GM18951 (cell line): Measurements from ENCODE around the gene ARHGEF18.
"Not testable (repeated sequence)": the region's sequence is repeated elsewhere in the genome, so short reads cannot be mapped to it uniquely, and the experiment has no call there.

Experiments
- POLR2A ChIP-seq: IDR thresholded peaks from 4 replicates; pipeline ENCODE4 v1.6.1; 2011; ENCODE audit warnings: mild to moderate bottlenecking; ENCODE audit not compliant: insufficient read length, insufficient read depth; ENCODE audit errors: extremely low read depth
- in situ Hi-C: fragments of 300-500 bp; cut with MboI; formaldehyde crosslinking; loops from one replicate; pipeline ENCODE4 v1.12.0; 2022; ENCODE audit warnings: low sequenced_read_pairs, mixed read lengths, inconsistent platforms; ENCODE audit not compliant: unreplicated experiment

ARHGEF18 gene

DNA sequence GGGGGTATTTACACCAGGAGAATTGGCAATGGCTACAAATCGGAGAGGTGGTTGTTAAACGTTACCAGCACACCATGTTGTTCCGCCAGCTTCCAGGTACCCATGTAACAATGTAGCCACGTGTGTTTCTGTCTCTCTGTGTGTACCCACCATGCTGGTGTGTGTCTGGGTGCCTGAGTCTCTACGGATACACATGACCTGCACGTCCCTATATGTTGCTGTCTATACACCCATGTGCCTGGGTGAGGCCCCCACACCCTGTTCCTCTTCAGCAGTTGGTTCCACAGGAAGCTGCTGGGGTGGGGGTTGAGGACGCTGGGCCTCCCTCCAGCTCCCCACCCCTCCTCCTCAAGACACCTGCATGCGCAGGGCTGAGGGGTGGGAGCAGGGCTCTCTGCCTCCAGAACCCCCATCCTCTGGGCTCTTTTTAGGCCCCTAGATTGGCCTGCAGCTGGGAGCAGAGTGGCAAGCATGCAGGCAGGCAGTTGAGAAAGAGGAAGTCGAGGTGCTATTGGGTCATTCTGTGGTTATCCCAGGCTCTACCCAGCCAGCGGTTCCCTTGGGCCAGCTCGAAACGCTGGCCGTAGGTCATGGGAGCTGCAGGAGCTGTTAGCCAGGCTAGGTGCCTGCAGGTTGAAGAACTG is at the start of gene ARHGEF18:
Gene ARHGEF18 (plus strand): TSS at position 351 of the 644 bp plus-strand sequence. CDS start 13,954 bp downstream, outside the sequence.
- TF ChIP-seq POLR2A, result no peak
- in situ Hi-C loops, result no loop called here

DNA sequence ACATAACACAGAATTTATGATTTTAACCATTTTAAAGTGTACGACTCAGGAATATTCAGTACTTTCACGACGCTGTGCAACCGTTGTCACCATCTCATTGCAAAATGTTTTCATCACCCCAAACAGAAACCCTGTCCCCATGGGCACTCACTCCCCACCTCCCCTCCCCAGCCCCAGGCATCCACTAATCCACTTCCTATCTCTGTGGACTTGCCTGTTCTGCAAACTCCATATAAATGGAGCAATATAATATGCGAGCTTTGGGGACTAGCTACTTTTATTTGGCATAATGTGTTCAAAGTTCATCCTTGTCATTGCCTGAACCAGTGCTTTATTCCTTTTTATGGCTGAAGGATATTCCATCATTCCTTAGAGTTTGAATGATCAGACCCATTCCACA is 47.2 kb upstream of the ARHGEF18 start:
- TF ChIP-seq POLR2A, result no peak
- in situ Hi-C loops, result no loop called here

DNA sequence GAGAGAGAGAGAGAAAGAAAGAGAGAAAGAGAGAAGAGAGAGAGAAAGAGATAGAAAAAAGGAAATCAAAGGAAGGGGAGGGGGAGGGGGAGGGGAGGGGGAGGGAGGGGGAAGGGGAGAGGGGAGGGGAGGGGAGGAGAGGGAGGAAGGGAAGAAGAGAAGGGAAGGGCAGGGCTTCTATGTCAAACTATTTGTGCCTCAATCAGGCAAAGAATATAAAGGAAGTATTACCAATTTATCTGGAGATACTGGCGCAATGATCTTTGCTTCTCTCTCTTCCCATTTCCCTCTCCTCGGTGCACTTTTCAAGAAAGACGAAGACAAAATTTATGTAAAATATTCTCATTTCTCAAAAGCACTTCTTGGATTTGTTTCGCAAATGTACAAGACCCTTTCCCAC is 45.3 kb upstream of the ARHGEF18 start:
- in situ Hi-C loops, result no loop called here
- no peak for TF ChIP-seq POLR2A

DNA sequence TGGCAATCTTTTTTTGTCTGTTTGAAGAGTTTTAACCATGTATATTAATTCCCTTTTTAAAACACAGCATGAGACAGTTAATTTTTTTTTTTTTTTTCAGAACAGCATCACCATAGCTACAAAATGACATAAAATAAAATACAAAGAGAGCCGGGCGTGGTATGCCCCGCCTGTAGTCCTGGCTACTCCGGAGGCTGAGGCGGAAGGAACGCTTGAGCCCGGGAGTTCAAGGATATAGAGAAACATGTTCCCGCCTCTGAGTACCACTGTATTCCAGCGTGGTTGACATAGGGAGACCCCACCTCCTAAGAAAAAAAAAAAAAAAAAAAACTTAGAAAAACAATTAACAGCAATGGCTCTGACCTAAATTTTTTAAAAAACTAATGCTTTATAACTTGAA is 44.5 kb upstream of the ARHGEF18 start:
- in situ Hi-C loops, result no loop called here
- no peak for TF ChIP-seq POLR2A

DNA sequence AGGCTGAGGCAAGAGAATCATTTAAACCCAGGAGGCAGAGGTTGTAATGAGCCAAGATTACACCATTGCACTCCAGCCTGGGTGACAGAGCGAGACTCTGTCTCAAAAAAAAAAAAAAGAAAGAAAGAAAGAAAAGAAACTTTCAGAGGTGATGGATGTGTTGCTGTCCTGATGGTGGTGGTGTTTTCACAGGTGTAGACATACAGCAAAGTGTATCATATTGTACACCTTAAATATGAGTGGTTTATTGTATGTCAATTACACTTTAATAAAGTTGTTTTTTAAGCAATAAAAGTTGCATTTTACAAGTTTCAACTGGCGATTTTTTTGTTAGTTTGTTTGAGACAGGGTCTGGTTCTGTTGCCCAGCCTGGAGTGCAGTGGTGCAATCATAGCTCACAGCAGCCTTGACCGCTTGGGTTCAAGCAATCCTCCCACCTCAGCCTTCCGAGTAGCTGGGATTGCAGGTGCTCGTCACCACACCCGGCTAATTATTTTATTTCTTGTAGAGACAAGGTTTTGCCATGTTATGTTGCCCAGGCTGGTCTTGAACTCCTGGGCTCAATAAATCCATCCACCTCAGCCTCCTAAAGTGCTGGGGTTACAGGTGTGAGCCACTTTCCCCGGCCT is 41.0 kb upstream of the ARHGEF18 start:
- no peak for TF ChIP-seq POLR2A
- in situ Hi-C loops, result no loop called here

DNA sequence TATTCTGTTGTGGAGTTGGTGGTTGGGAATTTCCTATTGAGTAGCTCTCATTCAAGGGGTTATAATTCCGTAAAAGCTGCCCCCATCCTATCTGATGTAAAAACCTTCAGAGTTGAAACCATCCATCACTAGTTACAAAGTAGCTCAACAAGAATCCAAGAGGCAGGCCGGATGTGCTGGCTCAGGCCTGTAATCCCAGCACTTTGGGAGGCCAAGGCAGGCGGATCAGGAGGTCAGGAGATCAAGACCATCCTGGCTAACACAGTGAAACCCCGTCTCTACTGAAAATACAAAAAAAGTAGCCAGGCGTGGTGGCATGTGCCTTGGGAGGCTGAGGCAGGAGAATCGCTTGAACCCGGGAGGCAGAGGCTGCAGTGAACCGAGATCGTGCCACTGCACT is 40.4 kb upstream of the ARHGEF18 start:
- in situ Hi-C loops, result not testable (repeated sequence)

DNA sequence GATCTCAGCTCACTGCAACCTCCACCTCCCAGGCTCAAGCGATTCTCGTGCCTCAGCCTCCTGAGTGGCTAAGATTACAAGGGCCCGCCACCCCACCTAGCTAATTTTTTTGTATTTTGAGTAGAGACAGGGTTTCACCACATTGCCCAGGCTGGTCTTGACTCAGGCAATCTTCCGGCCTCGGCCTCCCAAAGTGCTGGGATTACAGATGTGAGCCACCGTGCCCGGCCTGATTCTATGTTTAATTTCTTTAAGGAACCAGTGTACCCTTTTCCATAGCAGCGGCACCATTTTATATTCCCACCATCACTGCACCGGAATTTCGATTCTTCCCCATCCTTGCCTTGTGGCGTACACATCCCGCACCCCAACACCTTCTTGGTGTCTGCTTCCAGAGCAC is 36.8 kb upstream of the ARHGEF18 start:
- TF ChIP-seq POLR2A, result no peak
- in situ Hi-C loops, result no loop called here

DNA sequence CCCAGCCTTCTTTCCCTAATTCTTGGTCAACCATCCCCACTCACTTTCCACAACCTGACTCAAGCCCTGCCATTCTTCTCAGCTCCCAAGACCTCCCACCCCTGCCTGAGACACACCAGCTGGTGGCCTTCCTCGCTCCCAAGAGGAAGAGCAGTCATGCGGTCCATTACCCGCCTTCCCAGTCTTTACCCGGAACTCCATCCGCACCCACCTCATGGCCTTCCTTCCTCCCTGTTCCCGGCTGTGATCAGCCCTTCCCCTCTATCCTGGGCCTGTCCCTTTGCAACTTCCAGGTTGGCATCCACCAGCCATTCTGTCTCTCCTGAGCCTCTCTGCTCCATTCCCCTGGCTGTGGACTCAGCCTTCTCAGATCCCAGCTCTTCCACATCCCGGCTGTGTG is 35.9 kb upstream of the ARHGEF18 start:
- TF ChIP-seq POLR2A, result no peak
- in situ Hi-C loops, result no loop called here

DNA sequence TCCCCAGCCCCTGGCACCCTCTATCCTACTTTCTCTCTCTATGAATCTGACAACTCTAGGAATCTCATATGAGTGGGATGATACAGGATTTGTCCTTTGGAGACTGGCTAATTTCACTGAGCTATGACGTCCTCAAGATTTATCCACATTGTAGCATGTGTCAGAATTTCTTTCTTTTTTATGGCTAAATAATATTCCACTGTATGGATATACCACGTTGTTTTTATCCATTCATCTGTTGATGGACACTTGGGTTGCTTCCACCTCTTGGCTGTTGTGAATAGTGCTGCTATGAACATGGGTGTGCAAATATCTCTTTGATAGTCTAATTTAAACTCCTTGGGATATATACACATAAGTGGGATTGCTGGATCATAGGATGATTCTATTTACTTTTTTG is 30.6 kb upstream of the ARHGEF18 start:
- in situ Hi-C loops, result no loop called here

DNA sequence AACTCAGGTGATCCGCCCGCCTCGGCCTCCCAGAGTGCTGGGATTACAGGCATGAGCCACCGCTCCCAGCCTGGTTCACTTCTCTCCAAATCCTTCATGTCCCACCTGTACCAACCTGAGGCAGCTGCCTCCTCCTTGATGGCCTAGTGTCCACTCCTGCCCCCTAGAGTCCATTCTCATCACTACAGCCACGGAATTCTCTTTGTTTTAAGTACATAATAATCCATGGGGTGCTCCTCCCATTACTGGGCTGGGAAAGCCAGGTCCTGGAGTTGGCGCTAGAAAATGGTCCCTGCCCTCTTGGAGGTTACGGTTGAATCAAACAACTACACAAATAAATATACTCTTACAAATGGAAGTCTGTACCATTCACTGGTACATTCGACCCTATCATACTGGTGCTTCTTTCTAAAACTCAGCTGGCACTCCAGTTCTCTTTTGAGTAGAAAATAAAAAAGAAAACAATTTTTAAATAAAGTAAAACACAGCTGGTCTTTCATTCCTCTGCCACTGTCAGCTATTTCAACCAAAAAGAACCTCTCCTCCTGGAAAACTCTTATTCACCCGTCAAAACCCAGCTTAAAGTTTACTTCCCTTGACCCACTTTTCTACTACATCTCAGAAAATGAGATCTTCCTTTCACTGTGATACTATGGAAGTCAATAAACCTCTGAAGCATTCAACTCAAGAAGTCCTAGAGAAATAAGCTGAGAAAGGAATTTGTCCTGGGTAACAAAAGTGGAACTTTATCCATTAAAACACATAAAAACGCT is 22.4 kb upstream of the ARHGEF18 start:
- in situ Hi-C loops, result no loop called here
- TF ChIP-seq POLR2A, result no peak

More for the DNA sequence above, 30.6 kb upstream of the ARHGEF18 start:
- TF ChIP-seq POLR2A, result no peak

DNA sequence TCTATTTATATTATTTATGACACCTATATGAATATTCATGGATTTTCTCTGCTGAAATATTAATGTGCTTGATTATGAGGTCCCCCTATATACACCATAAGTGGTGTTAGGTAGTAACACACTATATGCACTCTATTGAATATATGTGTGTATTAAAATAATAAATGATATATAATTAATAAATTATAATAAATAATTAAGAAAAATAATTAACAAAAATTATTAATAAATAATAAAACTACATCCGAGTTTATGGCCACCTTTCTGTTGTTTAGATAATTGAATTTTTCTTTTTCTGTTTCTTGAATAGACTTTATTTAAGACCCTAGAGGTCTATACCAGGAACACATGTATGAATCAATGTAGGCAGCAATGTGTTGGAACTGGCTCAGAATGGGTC is 20.9 kb upstream of the ARHGEF18 start:
- in situ Hi-C loops, result no loop called here
- TF ChIP-seq POLR2A, result no peak

DNA sequence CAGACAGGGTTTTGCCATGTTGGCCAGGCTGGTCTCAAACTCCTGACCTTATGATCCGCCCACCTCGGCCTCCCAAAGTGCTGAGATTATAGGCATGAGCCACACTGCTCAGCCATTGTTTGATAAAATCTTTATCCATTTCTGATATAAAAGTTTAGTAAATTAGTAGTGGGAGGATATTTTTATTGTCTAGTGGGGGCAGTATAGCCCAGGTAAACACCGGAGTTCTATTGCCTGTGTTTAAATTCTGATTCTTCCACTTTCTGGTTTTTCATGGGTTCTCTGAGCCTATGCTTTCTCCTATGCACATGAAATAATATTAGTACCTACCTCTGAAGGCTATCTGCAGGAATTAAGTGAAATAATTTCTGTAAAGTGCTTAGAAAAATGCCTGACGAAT is 20.1 kb upstream of the ARHGEF18 start:
- in situ Hi-C loops, result no loop called here
- TF ChIP-seq POLR2A, result no peak

DNA sequence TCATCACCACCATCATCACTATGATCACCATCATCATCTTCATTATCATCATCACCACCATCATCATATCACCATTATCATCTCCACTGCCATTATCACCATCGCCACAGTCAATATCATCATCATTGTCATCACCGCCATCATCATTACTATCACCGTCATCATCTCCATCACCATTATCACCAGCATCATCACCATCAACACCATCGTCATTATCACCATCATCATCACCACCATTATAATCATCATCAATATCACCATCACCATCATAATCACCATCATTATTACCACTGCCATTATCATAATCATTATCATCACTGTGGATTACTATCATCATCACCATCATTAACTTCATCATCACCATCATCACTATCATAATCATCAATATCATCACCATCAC is 17.3 kb upstream of the ARHGEF18 start:
- no peak for TF ChIP-seq POLR2A
- in situ Hi-C loops, result no loop called here
